WERI-Rb-1 (cell line): ENCODE data around the gene USP24.

Source experiments
- DNase-seq: peaks from one replicate; pipeline ENCODE4 v3.0.0-alpha.2; 2020
- H3K27ac ChIP-seq: fragments of 250-450 bp; sonication (Bioruptor Pico); 2 replicates; pipeline ENCODE4 v1.5.1; 2020; ENCODE audit warnings: mild to moderate bottlenecking, moderate library complexity
- H3K27me3 ChIP-seq: fragments of 250-450 bp; sonication (Bioruptor Pico); 2 replicates; pipeline ENCODE4 v1.5.1; 2021; ENCODE audit warnings: mild to moderate bottlenecking, low read depth, moderate library complexity; ENCODE audit not compliant: insufficient read depth, severe bottlenecking
- H3K36me3 ChIP-seq: fragments of 250-450 bp; sonication (Bioruptor Pico); 2 replicates; pipeline ENCODE4 v1.5.1; 2020; ENCODE audit warnings: mild to moderate bottlenecking, moderate library complexity
- H3K4me3 ChIP-seq: 2 replicates; pipeline ENCODE4 v1.5.1; 2011; ENCODE audit warnings: low read depth, mild to moderate bottlenecking, control low read depth, low read length
- H3K9me3 ChIP-seq: fragments of 250-450 bp; sonication (Bioruptor Pico); 2 replicates; pipeline ENCODE4 v1.5.1; 2021; ENCODE audit warnings: mild to moderate bottlenecking, moderate library complexity; ENCODE audit not compliant: severe bottlenecking
- TF ChIP-seq, protein P1 (sequence below): IDR thresholded peaks from 2 replicates; pipeline ENCODE4 v1.5.1; 2011; ENCODE audit warnings: low read depth, mild to moderate bottlenecking, control low read depth, inconsistent platforms, low read length

USP24 gene

DNA sequence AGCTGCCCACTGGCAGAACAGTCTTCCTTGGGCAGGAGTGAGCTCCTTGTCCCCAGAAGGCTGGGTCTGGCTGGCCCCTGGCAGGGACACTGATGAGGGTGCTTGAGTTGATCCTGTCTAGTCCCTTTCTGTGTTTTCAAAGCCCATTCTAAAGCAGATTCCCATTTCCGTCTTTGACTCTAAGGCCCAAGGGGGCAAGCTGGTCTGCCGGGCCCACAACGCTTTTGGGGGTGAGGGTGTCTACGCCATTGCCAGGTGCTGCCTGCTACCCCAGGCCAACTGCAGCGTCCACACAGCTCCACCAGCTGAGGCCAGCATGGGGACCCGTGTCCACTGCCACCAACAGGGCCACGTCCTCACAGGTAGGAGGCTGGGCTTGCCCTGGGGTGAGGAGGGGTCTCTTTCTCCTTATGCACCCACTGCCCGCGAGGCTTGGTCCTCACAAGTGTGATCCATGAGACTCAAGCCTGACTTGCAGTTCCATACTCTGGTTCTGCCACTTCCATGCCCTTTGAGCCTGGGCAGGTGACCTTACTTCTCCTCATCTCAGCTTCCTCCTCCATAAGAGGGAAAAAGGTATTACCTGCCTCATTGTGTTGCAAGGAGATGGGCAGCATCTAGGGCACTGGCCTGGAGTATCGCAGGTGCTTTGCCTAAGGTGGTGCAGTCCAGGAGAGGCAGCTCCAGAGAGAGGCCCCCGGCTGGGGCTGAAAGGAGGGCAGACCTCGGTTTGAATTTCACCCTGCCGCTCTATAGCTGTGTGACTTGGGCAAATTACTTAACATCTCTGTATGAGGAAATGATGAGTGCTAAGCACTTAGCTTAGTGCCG is 155.6 kb downstream of the USP24 start:
- H3K9me3 ChIP-seq: no peaks in the 10 kb centered on the region

DNA sequence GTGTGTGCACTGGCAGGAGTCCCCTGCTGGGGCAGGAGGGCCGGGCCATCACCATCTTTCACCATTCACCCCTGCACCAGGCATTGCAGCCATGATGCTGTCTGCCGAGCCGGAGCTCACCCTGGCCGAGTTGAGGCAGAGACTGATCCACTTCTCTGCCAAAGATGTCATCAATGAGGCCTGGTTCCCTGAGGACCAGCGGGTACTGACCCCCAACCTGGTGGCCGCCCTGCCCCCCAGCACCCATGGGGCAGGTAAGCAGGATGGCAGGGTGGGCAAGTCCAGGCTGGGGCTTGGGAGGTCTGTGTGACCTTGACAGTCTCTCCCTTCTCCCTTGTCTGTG is 157.2 kb downstream of the USP24 start:
- no peak overlapping the region for H3K27ac ChIP-seq
- TF ChIP-seq, protein P1, sequence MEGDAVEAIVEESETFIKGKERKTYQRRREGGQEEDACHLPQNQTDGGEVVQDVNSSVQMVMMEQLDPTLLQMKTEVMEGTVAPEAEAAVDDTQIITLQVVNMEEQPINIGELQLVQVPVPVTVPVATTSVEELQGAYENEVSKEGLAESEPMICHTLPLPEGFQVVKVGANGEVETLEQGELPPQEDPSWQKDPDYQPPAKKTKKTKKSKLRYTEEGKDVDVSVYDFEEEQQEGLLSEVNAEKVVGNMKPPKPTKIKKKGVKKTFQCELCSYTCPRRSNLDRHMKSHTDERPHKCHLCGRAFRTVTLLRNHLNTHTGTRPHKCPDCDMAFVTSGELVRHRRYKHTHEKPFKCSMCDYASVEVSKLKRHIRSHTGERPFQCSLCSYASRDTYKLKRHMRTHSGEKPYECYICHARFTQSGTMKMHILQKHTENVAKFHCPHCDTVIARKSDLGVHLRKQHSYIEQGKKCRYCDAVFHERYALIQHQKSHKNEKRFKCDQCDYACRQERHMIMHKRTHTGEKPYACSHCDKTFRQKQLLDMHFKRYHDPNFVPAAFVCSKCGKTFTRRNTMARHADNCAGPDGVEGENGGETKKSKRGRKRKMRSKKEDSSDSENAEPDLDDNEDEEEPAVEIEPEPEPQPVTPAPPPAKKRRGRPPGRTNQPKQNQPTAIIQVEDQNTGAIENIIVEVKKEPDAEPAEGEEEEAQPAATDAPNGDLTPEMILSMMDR: no peak
- no peaks in the 10 kb centered on the region for H3K27me3 ChIP-seq
- no peak for DNase-seq
- no peaks in the 10 kb centered on the region for H3K36me3 ChIP-seq
- H3K4me3 ChIP-seq: no peak overlapping the region
- H3K9me3 ChIP-seq: no peaks in the 10 kb centered on the region

More for the DNA sequence above, 155.6 kb downstream of the USP24 start:
- TF ChIP-seq, protein P1: no peak
- Histone ChIP-seq H3K27ac (no peak overlapping the region), H3K4me3 (no peak overlapping the region), H3K27me3 (no peaks in the 10 kb centered on the region), H3K36me3 (no peaks in the 10 kb centered on the region)
- no peak for DNase-seq

DNA sequence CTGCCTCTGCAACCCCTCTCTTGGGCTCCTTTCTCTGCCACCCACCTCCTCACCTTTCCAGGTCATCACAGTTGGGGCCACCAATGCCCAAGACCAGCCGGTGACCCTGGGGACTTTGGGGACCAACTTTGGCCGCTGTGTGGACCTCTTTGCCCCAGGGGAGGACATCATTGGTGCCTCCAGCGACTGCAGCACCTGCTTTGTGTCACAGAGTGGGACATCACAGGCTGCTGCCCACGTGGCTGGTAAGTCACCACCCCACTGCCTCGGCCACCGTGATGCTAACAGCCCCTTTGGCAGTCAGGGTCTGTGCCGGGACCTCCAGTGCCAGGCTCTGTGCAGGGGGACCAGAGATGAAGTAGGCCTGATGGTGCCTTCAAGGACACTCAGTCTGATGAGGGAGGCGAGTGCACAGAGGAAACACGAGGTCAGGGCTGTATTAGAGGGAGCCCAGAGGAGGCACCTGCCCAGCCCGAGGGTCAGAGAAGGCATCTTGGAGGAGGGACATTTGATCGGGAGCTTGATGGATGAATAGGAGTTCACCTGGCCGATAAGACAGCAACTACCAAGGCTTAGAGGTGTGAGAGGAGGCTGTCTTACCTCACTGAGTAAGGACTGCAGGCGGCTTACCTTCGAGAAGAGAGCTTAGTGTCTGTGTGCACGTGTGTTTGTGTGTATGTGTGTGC is 157.8 kb downstream of the USP24 start:
- DNase-seq: no peak
- no peaks in the 10 kb centered on the region for H3K9me3 ChIP-seq
- H3K4me3 ChIP-seq: no peak overlapping the region
- TF ChIP-seq, protein P1: no peak
- no peaks in the 10 kb centered on the region for H3K27me3 ChIP-seq
- H3K36me3 ChIP-seq: no peaks in the 10 kb centered on the region
- H3K27ac ChIP-seq: no peak overlapping the region

DNA sequence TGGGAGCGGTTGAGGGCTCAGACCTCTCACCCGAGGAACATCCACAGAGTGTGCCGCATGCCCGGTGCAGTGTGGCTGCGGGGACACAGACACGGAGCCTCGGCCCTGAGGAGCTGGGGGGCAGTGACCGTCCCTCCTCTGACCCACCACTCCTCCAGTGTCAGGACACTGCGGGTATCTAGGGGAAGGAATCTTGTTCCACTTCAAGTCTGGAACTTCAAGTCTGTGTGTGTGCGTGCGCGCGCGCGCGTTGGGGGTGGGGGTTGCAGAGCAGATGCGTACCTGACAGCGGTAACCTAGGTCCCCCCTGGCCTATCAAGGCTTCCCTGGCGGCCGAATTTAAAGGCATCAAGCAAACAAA is 158.6 kb downstream of the USP24 start:
- Histone ChIP-seq H3K27ac (no peak overlapping the region), H3K9me3 (no peaks in the 10 kb centered on the region), H3K4me3 (no peak overlapping the region), H3K27me3 (no peaks in the 10 kb centered on the region), H3K36me3 (no peaks in the 10 kb centered on the region)
- DNase-seq: no peak
- TF ChIP-seq, protein P1: no peak

DNA sequence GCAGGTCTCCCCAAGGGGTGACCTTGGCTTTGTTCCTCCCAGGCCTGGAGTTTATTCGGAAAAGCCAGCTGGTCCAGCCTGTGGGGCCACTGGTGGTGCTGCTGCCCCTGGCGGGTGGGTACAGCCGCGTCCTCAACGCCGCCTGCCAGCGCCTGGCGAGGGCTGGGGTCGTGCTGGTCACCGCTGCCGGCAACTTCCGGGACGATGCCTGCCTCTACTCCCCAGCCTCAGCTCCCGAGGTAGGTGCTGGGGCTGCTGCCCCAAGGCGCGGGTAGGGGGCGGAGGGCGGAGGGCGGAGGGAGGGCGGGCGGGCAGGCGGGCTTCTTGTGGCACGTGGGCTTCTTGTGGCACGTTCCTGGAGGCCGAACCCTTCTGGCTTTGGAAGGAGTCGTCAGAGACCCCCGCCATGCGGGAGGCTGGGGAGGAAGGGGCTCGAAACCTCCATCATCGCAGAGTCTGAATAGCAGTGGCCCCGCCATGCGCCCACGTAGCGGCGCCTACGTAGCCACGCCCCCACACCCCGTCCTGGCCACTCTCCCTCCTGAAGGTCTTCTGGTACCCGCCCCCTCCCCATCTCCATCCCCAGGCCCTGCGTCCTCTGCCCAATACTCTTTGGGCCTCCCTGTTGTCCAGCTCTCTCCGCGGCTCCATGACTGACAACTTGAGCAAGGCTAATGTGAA is 159.1 kb downstream of the USP24 start:
- Histone ChIP-seq H3K27ac (no peak overlapping the region), H3K36me3 (no peaks in the 10 kb centered on the region), H3K4me3 (no peak overlapping the region), H3K9me3 (no peaks in the 10 kb centered on the region), H3K27me3 (no peaks in the 10 kb centered on the region)
- TF ChIP-seq, protein P1: no peak
- DNase-seq: no peak
